CD4-positive, alpha-beta memory T cell (primary cell): ENCODE measurements around the gene SBK2. TPM values are rescaled to one million over a fixed set of nuclear protein-coding genes. Genes with fewer than 3 reads are reported as not detected.

ENCODE experiments used
- CTCF ChIA-PET: fragments of 350-600 bp; sonication (Branson Sonifier 250); formaldehyde crosslinking; loops from one replicate; lab custom pipeline; 2021; ENCODE audit warnings: inconsistent platforms; ENCODE audit not compliant: partially characterized antibody; lab: Charles Lee
- POLR2A ChIA-PET: fragments of 350-600 bp; sonication (Branson Sonifier 250); formaldehyde crosslinking; loops from one replicate; lab custom pipeline; 2021; ENCODE audit not compliant: partially characterized antibody; lab: Charles Lee
- DNase-seq, 5 donors: peaks; one replicate each; pipeline versions ENCODE4 v3.0.0 to v3.0.0-alpha.2; 2020 to 2022; ENCODE audit warnings: mixed read lengths in 1 of 5
- H3K27ac ChIP-seq: one replicate; pipeline ENCODE4 v1.7.0; 2013; ENCODE audit warnings: low read depth, low read length
- H3K27me3 ChIP-seq: 2 replicates; pipeline ENCODE4 v1.7.0; 2013; ENCODE audit warnings: mild to moderate bottlenecking, low read length, moderate library complexity; ENCODE audit not compliant: insufficient read depth
- H3K36me3 ChIP-seq: 2 replicates; pipeline ENCODE4 v1.7.0; 2013; ENCODE audit warnings: mild to moderate bottlenecking, low read length, moderate library complexity; ENCODE audit not compliant: insufficient read depth
- H3K4me1 ChIP-seq: 2 replicates; pipeline ENCODE4 v1.7.0; 2013; ENCODE audit warnings: mild to moderate bottlenecking, low read length, moderate library complexity; ENCODE audit not compliant: insufficient read depth
- H3K4me3 ChIP-seq, 2 donors: one replicate each; pipeline ENCODE4 v1.7.0; 2013; ENCODE audit warnings: low read length in 2 of 2, mild to moderate bottlenecking in 1 of 2
- H3K9me3 ChIP-seq, 2 donors: one replicate each; pipeline ENCODE4 v1.7.0; 2013; ENCODE audit warnings: low read length in 2 of 2, control low read depth in 1 of 2; ENCODE audit not compliant: control insufficient read depth in 1 of 2
- H3K27ac Mint-ChIP-seq, 7 donors: one replicate each; pipeline ENCODE4 v1.8.0; 2020 to 2021; ENCODE audit warnings: mixed read lengths in 7 of 7, mild to moderate bottlenecking in 6 of 7, inconsistent platforms in 3 of 7, moderate library complexity in 3 of 7
- H3K27me3 Mint-ChIP-seq, 2 donors: one replicate each; pipeline ENCODE4 v1.8.0; 2020 to 2021; ENCODE audit warnings: mixed read lengths in 2 of 2
- H3K36me3 Mint-ChIP-seq, 2 donors: one replicate each; pipeline ENCODE4 v1.8.0; 2020 to 2021; ENCODE audit warnings: mixed read lengths in 2 of 2, inconsistent platforms in 1 of 2, mild to moderate bottlenecking in 1 of 2
- H3K4me1 Mint-ChIP-seq, 4 donors: one replicate each; pipeline ENCODE4 v1.8.0; 2020 to 2021; ENCODE audit warnings: mixed read lengths in 4 of 4, mild to moderate bottlenecking in 1 of 4
- H3K4me3 Mint-ChIP-seq, 8 donors: one replicate each; pipeline ENCODE4 v1.8.0; 2020 to 2021; ENCODE audit warnings: mixed read lengths in 8 of 8, mild to moderate bottlenecking in 7 of 8, moderate library complexity in 6 of 8, inconsistent platforms in 3 of 8
- H3K9me3 Mint-ChIP-seq, 8 donors: one replicate each; pipeline ENCODE4 v1.8.0; 2020 to 2021; ENCODE audit warnings: mixed read lengths in 8 of 8, mild to moderate bottlenecking in 5 of 8, inconsistent platforms in 3 of 8, moderate library complexity in 1 of 8
- intact Hi-C: fragments of 100-400 bp; cut with micrococcal nuclease; formaldehyde crosslinking; loops from one replicate; pipeline ENCODE4 v1.15.1; 2023
- polyA plus RNA-seq, 2 donors: library from polyadenylated mRNA; unstranded; fragments of 300-500 nt; fragmentation: Illumina TruSeq; gene quantifications; one replicate each; pipeline ENCODE4 v1.2.3, GENCODE V29; 2021
- total RNA-seq, 2 experiments: library from RNA; stranded (reverse); gene quantifications; one replicate each; pipeline ENCODE4 v1.2.3, GENCODE V29; 2021

SBK2 gene
- total and polyA plus RNA-seq, 4 experiments from 2014 or later, result not detected

DNA sequence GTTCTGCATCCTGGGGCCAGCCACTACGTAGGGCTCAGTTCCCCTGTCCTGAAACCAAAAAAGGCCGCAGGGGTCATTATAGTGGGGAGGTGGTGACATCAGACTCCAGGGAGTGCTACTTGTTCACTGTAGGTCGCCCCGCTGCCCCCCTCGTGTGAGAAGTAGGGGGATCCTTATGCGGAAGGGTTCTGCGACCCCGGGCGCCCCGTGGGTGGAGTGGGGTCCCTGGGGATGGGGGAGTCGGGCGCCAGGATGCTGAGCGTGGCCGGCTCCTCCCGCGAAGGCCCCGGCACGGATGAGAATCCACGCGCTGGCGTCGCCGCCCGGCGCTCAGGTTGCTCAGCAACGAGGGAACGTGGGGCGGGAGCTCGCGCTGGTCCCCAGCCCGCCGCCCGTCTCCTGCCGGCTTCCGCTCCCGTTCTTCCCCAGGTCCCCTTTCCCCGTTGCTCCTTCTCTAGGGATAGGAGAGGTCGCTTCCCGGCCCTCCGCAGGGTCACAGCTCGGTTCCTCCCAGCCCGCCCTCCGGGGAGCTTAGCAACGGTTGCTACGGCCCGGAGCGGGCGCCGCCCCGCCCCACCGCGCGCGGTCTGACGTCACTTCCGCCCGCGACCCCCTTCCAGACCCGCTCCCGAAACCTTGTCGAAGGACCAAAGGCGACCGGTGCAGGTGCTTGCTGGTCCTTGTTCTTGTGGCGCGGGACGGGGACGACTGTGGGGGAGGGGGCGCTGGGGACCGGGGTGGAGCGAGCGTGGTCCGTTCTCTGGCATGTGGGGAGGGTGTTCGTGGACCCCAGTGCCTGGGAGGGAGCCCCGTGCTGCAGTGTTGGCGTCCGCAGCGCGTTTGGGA lies 52.1 kb downstream of the SBK2 start, which contains the start of gene NAT14:
NAT14 (plus strand) TSS at position 596 of the 846 bp plus-strand sequence. CDS start 521 bp downstream, outside the sequence.
- Mint-ChIP-seq H3K27me3 (peaks cover 0 to 2% of the 10 kb centered on the region in 2 donors), H3K27ac (peak within 1 kb of the TSS; percentile 67 to 98 (median 91)), H3K36me3 (peaks cover 2 to 3% of the 10 kb centered on the region in 2 donors), H3K4me1 (peaks cover 5 to 13% (median 7%) of the 10 kb centered on the region in 4 donors), H3K9me3 (no peaks in the 10 kb centered on the region), H3K4me3 (peak within 1 kb of the TSS; percentile 73 to 81 (median 78))
- Histone ChIP-seq H3K27me3 (no peaks in the 10 kb centered on the region), H3K27ac (peak within 1 kb of the TSS; percentile 59), H3K4me1 (peaks cover 13% of the 10 kb centered on the region), H3K9me3 (no peaks in the 10 kb centered on the region), H3K4me3 (peak within 1 kb of the TSS in 1 of 2 donors; percentile 68), H3K36me3 (no peaks in the 10 kb centered on the region)
- CTCF ChIA-PET, result interaction anchor here (0.9 to 1.7 kb wide), 4 partner anchors 11 to 141 kb away, joined by 3 to 11 read pairs (median 7); no protein-coding TSS in a partner anchor
- POLR2A ChIA-PET, result interaction anchor here (0.7 to 4.9 kb wide), 5 partner anchors 8 to 225 kb away, joined by 3 to 36 read pairs (median 4); partner anchors contain the start of genes FIZ1, ISOC2 and ZNF628
- intact Hi-C loops, result loop anchor here (1.0 kb wide), 1 partner anchor 9 kb away; the partner anchor contains the start of gene ZNF628
- peak; percentile 60 to 72 (median 72) for DNase-seq

- peak overlapping the region in 7 of 8 donors; percentile 40 to 79 (median 66) for H3K4me3 Mint-ChIP-seq
- peak overlapping the region; percentile 59 for H3K27ac ChIP-seq
- no peaks in the 10 kb centered on the region for H3K27me3 ChIP-seq
- peak overlapping the region in 2 of 7 donors; percentile 67 to 98 for H3K27ac Mint-ChIP-seq
- POLR2A ChIA-PET, result interaction anchor here (1.2 to 4.9 kb wide), 2 partner anchors 8 to 22 kb away, joined by 7 to 36 read pairs; partner anchors contain the start of genes ISOC2 and ZNF628
- CTCF ChIA-PET, result interaction anchor here (0.9 to 1.7 kb wide), 4 partner anchors 16 to 142 kb away, joined by 3 to 11 read pairs (median 10); no protein-coding TSS in a partner anchor
- H3K36me3 ChIP-seq, result no peaks in the 10 kb centered on the region
- peaks cover 9 to 21% (median 13%) of the 10 kb centered on the region in 4 donors for H3K4me1 Mint-ChIP-seq
- H3K9me3 ChIP-seq, result no peaks in the 10 kb centered on the region
- H3K9me3 Mint-ChIP-seq, result no peaks in the 10 kb centered on the region
- intact Hi-C loops, result no loop called here
- DNase-seq, result peak in 1 of 5 donors; percentile 26
- peaks cover 13% of the 10 kb centered on the region for H3K4me1 ChIP-seq
- H3K36me3 Mint-ChIP-seq, result peaks cover 9 to 10% of the 10 kb centered on the region in 2 donors
- H3K4me3 ChIP-seq, result peak overlapping the region in 1 of 2 donors; percentile 68
- peaks cover 0 to 2% of the 10 kb centered on the region in 2 donors for H3K27me3 Mint-ChIP-seq
These were observed 53.0 kb downstream of the SBK2 start for GRCh38 chr19:55483706-55484592.

DNA sequence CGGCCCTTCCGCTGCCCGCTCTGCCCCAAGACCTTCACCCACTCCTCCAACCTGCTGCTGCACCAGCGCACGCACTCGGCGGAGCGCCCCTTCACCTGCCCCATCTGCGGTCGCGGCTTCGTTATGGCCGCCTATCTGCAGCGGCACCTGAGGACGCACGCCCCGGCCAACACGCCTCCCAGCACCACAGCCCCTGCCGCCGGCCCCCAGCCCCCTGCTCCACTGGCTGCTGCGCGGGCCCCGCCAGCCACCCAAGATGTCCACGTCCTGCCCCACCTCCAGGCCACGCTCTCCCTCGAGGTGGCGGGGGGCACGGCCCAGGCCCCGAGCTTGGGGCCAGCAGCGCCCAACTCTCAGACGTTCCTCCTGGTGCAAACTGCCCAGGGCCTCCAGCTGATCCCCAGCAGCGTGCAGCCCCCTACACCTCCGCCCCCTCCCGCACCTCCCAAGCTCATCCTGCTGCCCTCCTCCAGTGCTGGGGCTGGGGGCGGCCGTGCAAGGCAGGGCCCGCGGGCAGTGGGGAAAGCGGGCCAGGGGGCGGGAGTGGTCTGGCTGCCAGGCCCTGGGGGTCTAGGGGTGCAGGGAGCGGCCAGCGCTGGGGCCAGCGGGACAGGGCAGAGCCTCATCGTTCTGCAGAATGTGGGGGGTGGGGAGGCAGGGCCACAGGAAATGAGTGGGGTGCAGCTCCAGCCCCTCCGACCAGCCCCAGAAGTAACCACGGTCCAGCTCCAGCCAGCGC lies 53.8 kb downstream of the SBK2 start:
- Histone ChIP-seq H3K4me1 (peaks cover 16% of the 10 kb centered on the region), H3K4me3 (no peak overlapping the region), H3K27me3 (no peaks in the 10 kb centered on the region), H3K27ac (no peak overlapping the region), H3K9me3 (no peaks in the 10 kb centered on the region), H3K36me3 (no peaks in the 10 kb centered on the region)
- DNase-seq, result peak in 1 of 5 donors; percentile 32
- no peak overlapping the region for H3K4me3 Mint-ChIP-seq
- H3K9me3 Mint-ChIP-seq, result no peaks in the 10 kb centered on the region
- intact Hi-C loops, result no loop called here
- peaks cover 13 to 14% of the 10 kb centered on the region in 2 donors for H3K36me3 Mint-ChIP-seq
- ChIA-PET CTCF (interaction anchor here (0.7 to 1.5 kb wide), 2 partner anchors 15 to 21 kb away, joined by 3 to 10 read pairs; no protein-coding TSS in a partner anchor), POLR2A (no interaction called here)
- H3K4me1 Mint-ChIP-seq, result peaks cover 13 to 28% (median 20%) of the 10 kb centered on the region in 4 donors
- no peak overlapping the region for H3K27ac Mint-ChIP-seq
- H3K27me3 Mint-ChIP-seq, result peaks cover 0 to 2% of the 10 kb centered on the region in 2 donors

DNA sequence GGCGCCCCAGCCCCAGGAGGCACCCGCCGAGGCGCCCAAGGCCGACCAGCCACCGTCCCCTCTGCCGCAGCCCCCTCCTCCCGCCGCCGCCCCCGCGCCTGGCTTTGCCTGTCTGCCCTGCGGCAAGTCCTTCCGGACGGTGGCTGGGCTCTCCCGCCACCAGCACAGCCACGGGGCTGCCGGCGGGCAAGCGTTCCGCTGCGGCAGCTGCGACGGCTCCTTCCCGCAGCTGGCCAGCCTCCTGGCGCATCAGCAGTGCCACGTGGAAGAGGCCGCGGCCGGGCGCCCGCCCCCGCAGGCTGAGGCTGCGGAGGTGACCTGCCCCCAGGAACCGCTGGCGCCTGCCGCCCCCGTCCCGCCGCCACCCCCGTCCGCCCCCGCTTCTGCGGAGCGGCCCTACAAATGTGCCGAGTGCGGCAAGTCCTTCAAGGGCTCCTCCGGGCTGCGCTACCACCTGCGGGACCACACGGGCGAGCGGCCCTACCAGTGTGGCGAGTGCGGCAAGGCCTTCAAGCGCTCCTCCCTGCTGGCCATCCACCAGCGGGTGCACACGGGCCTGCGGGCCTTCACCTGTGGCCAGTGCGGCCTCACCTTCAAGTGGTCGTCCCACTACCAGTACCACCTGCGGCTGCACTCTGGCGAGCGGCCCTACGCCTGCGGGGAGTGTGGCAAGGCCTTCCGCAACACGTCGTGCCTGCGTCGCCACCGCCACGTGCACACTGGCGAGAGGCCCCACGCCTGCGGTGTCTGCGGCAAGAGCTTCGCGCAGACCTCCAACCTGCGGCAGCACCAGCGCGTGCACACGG lies 54.6 kb downstream of the SBK2 start:
- H3K4me3 ChIP-seq, result no peak overlapping the region
- intact Hi-C loops, result no loop called here
- POLR2A ChIA-PET, result no interaction called here
- Mint-ChIP-seq H3K36me3 (peaks cover 13 to 14% of the 10 kb centered on the region in 2 donors), H3K4me3 (no peak overlapping the region), H3K9me3 (no peaks in the 10 kb centered on the region), H3K27me3 (no peaks in the 10 kb centered on the region), H3K27ac (no peak overlapping the region), H3K4me1 (peaks cover 19 to 34% (median 26%) of the 10 kb centered on the region in 4 donors)
- no peaks in the 10 kb centered on the region for H3K9me3 ChIP-seq
- CTCF ChIA-PET, result interaction anchor here (0.7 to 1.5 kb wide), 2 partner anchors 14 to 22 kb away, joined by 3 to 10 read pairs; no protein-coding TSS in a partner anchor
- DNase-seq, result peak in 1 of 5 donors; percentile 37
- no peak overlapping the region for H3K27ac ChIP-seq
- H3K4me1 ChIP-seq, result peaks cover 24% of the 10 kb centered on the region
- H3K36me3 ChIP-seq, result no peaks in the 10 kb centered on the region
- no peaks in the 10 kb centered on the region for H3K27me3 ChIP-seq

- ChIA-PET CTCF (no interaction called here), POLR2A (no interaction called here)
- Mint-ChIP-seq H3K4me1 (peaks cover 21 to 39% (median 29%) of the 10 kb centered on the region in 4 donors), H3K9me3 (no peaks in the 10 kb centered on the region), H3K36me3 (peaks cover 14 to 16% of the 10 kb centered on the region in 2 donors), H3K27ac (no peak overlapping the region), H3K4me3 (no peak overlapping the region), H3K27me3 (no peaks in the 10 kb centered on the region)
- no peak overlapping the region for H3K27ac ChIP-seq
- no peaks in the 10 kb centered on the region for H3K9me3 ChIP-seq
- H3K4me3 ChIP-seq, result no peak overlapping the region
- H3K4me1 ChIP-seq, result peaks cover 28% of the 10 kb centered on the region
- no peak for DNase-seq
- H3K27me3 ChIP-seq, result no peaks in the 10 kb centered on the region
- H3K36me3 ChIP-seq, result no peaks in the 10 kb centered on the region
- intact Hi-C loops, result no loop called here
These were observed 55.2 kb downstream of the SBK2 start for GRCh38 chr19:55481794-55482155.
